Islet precursor cell (in vitro differentiated cells): ENCODE results near the gene HECTD4.
"Not testable (repeated sequence)": the region's sequence is repeated elsewhere in the genome, so short reads cannot be mapped to it uniquely, and the experiment has no call there.

Experiments used
- DNase-seq: peaks from one replicate; pipeline ENCODE4 v3.0.0-alpha.2; 2018

Gene HECTD4

DNA sequence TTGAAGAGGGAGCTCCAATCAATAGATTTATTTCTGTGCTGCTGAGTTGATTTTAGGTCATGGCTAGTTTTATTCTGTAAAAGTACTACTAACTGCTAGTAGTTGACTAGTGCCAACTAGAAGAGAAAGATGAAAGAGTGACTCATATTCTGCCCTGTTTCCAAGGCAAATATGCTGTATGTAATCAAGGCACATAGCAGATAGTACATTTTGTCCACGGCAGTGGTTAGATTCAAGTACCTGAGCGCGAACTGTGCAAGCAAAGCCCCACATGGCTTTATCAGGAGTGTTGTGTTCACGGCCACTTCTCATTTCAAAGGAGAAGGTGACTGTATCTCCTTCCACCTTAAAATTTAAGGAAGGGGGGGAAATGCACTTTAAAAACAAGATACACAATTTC, 130.0 kb downstream of the HECTD4 start:
- DNase-seq, result no peak

DNA sequence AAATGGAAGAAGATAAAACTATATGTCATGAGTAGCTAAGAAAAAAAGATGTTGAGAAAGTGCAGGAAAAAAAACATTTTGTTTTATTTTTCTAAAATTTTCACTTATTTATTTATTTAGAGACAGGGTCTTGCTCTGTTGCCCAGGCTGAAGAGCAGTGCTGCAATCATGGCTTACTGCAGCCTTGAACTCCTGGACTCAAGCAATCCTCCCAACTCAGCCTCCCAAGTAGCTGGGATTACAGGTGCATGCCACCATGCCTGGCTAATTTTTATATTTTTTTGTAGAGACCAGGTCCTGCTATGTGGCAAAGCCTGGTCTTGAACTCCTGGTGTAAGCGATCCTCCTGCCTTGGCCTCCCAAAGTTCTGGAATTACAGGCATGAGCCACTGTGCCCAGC, 137.3 kb downstream of the HECTD4 start:
- not testable (repeated sequence) for DNase-seq

DNA sequence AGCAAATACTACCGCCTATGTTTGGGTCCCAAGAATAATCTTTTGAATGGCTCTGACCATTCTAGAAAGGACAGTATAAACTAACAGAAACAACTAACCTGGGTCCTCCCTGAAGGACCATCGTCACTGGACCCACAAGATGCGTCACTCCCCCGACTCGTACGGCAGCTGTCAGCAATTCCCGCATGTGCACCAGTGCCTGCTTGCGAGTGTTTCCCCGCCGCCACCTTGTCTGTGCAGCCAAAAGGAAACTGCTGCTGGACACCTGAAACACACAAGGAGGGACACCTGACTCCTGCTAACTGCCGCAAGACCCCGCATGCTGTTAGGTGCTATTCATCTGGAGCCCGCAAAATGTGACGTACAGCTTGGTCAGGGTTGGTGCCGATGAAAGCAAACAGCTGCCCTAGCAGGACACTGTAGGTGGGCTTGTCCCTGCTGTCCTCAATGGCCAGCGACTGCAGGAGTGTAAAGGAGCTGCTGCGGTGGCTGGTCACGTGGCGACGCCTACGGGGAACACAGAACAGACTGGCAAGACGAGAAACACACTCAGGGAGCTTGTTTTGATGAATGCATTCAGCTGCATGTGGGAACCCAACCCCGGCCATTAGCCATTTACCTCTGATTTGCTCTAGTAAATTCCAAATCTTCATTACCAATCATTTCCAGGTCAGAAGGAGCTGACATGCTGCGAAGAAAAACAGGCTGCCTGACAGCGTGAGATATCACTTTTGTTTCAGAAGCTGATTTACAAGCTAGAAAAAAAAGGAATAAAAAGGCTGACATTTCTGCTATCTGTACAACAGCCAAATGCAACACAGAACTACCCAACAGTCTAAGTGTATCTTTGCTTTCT, 138.7 kb downstream of the HECTD4 start:
- no peak for DNase-seq

DNA sequence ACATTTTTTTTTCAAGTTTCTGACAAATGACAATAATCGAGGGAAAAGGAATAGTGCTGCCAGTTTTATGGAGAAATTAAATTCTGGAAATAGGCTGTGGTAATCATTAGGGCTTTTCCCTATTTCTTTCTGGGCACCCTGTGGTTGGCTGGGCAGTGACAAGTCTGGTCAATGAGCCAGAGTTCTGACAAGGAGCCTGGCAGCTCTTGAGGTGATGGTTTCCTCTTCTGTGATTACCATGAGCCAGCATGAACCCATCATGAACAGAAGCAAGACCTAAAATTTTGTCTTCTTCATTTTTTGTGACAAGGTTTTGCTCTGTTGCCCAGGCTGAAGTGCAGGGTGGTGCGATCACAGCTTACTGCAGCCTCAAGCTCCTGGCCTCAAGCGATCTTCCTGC, 141.1 kb downstream of the HECTD4 start:
- DNase-seq, result no peak

DNA sequence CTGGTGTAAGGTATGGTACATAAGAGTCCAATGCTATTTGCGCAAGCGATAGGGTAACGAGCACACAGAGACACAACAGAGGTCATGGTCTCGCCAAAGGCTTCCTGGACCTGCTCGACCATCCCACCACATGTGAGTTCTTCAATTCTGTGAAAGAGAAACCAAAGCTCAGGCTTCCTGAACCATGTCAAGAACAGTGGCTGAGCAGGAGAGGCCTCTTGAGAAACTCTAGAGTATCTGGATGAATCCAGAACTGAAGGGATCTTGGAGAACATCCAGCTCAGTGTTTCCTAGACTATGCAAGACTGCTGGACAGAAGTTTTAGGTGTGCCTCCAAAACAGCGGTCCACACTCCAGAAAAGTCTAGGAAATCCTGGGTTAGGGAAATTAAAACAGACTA, 142.3 kb downstream of the HECTD4 start:
- no peak for DNase-seq

DNA sequence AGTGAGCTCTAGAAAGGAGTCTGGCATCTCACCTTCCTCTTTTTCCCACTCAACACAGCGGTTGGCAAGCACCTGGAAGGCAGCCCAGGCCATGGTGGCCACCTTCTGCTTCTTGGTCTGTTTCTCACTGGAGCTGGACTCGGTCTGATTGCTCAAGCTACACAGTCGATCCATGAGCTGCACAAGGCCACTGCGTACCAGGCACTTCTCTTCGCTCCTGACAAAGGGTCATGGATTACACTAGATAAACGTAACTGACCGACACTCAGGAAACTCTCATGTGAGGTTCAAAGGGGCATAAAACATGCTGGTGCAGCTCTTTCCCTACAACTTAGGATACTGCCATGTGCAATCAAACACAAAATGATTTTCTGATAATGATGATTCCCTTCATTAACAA, 143.2 kb downstream of the HECTD4 start:
- DNase-seq, result no peak

DNA sequence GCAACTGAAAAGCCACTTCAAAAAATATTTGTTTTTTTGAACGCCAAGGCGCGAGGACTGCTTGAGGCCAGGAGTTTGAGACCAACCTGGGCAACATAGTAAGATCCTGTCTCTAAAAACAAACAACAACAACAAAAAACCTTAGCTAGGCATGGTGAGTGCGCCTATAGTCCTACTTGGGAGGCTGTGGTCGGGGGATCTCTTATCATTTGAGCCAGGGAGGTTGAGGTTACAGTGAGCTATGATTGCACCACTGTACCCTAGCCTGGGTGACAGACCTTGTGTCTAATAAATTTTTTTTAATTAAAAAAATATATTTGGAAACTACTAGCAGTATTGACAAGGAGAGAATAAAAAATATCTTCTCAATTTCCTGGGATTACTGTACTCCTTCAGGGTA, 143.8 kb downstream of the HECTD4 start:
- no peak for DNase-seq

DNA sequence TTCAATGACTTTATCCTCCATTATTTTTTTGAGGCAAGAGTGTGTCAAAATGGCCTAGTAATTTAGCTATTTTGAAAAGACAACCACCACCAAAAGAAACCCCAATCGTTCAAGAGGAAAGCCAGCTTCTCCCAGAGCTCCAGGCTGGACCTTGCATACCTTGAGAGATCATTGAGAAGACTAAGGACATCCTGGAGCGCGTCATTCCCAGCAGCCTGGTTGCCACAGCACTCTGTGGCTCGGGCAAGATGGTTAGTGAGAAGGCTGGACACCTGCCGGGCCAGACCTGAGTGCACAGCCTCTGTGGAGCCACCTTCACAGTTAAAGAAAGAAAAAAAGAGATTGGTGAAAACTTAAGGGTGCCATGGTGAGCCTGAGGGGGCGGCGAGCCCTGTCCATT, 145.4 kb downstream of the HECTD4 start:
- DNase-seq, result no peak

DNA sequence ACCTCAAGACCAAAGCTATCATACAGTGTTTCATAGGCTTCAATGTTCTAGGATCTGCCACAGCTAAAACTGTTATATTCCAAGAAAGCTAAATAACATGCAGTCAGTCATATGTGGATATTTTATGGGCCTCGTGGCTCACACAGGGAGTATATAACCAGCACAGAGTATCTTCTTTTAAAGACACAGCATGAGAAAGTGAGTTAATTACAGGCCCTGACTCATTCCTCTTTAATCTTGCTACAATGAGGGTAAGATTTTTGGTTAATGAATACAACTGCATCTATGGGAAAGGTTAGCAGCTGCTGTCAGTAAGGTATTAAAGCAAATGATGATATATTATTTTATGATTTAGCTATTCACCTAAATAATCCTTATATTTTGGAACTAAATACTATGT, 145.8 kb downstream of the HECTD4 start:
- DNase-seq, result no peak

DNA sequence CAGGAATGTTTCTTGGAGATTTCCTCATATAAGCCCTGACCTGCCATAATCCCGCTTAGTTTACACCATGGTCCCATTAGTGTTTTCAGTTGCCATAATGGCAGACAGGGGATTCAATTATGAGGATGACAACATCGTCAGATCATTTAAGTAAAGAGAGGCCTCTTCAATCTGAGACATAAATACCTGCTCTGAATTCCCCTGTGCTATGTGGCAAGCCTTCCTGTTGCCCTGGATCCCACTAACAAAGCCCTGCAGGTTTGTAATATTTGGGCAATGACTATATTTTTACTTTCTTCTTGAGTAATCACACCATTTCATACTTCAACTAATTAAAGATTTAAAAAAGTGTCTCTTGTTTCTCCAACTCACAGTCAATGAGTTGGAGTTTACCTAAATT, 147.9 kb downstream of the HECTD4 start:
- DNase-seq, result no peak

DNA sequence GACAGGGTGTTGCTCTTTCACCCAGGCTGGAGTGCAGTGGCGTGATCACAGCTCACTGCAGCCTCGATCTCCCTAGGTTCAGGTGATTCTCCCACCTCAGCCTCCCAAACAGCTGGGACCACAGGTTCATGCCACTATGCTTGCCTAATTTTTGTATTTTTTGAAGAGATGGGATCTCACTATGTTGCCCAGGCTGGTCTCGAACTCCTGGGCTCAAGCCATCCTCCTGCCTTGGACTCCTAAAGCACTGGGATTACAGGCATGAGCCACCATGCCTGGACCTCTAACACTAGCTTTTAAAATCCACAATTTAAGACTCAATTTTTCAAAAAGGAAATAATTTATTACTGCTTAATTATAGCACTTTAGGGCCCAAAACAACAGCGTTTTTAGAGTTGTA, 149.0 kb downstream of the HECTD4 start:
- no peak for DNase-seq

DNA sequence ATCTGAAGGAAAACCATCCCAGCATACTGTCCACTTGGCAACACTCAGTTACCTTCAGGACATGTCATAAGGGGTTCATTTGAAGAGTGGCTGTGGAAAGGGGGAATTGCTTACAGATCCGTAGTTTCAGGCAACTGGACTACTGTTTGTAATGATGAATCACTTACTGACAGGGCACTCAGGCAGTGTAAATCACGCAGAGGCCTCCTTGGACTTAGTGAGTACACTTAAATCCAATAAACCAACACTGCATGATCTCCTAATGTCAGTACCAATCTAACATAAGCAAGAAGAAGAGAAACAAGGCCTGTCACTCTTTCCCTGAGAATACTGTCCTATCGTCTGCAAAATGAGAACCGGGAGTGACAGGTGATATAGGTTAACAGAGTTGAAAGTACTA, 152.1 kb downstream of the HECTD4 start:
- DNase-seq, result no peak

DNA sequence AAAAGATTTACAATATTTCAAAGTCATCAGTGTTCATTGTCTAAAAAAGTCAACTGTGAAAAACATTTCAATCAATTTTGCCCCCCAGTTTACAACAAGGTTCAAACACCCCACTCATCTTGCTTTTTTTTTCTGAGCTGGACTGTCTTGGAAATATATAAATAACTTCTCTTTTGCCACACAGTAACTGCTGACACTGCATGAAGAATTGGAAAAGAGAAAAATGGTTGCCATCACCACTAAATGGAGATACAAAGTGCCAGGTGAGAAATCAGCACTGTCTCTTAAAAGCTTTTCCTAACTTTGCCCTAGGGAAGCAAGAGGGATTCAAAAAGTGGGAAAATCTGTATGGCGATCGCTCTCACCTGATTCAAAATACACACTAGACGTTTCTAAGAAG, 155.5 kb downstream of the HECTD4 start:
- DNase-seq, result no peak

DNA sequence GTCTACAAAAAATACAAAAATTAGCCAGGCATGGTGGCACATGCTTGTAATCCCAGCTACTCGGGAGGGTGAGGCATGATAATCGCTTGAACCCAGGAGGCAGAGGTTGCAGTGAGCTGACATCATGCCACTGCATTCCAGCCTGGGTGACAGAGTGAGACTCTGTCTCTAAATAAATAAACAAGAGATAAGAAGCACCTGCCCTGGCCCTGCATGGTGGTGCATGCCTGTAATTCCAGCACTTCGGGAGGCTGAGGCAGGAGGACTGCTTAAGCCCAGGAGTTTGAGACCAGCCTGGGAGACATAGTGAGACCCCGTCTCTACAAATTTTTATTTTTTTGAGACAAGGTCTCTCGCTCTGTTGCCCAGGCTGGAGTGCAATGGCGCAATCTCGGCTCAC, 161.6 kb downstream of the HECTD4 start:
- not testable (repeated sequence) for DNase-seq

DNA sequence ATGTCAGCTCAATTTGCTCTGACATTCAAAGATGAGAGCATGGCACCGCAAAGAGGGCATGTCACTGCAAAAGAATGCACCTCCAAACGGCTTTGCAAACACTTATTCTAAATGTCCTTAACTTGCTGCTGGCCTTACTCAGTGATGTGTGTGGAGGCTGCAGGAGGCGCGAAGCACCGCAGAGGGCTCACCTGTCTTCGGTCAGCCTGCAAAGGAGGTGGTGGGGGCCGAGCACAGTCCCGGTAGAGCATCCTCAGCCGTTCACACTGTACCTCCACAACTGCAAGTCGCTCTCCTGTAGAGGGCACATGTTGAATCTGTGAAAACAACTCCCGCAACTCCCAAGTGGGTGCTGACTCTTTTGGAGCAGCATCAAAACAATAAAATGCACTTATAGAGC, 163.0 kb downstream of the HECTD4 start:
- DNase-seq, result peak; percentile 47

DNA sequence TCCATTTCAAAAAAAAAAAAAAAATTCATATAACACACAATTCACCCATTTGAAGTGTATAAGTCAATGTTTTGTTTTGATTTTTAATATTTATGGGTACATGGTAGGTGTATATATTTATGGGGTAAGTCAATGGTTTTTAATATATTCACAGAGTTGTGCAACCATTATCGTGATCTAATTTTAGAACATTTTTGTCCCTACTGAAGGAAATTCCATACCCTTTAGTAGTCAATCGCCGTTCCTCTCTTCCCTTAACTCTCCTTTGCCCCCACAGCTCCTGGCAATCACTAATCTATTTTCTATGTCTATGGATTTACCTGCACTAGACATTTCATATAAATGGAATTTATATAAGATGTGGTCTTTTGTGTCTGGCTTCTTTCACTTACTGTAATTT, 164.1 kb downstream of the HECTD4 start:
- DNase-seq, result no peak

DNA sequence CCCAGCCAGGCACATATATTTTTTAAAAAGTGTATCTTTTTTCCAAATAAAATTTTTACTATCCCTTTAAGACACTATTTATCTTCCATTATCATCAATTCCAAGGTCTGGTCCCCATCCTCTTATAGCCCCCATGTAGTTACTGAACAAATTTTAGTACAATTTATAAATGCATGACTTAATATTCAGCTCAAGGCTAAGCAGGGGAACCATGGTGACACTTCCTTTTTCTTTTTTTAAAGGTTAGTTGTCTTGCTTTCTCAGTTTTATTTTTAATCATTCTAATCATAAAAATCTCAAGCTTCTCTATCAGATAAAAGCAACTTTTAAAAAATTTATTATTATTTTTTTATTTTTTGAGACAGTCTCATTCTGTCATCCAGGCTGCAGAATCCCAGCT, 164.6 kb downstream of the HECTD4 start:
- no peak for DNase-seq

DNA sequence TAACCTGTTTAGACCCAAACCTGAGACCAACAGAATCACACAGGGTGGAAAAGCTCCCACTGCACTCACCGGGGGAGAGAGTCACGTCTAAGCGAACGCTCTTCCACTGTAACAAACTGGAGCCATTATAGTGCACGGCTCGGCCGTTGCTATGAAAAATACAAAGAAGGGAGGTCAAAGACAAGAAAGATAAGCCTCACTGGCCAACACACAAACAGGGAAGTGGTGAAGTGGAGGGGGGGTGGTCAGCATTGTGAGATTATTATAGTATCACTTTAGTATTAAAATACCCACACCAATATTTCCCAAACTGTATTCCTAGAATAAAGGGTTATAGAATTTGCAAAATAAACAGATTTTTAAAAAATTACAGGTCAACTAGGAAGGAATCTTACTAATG, 166.0 kb downstream of the HECTD4 start:
- DNase-seq, result no peak

DNA sequence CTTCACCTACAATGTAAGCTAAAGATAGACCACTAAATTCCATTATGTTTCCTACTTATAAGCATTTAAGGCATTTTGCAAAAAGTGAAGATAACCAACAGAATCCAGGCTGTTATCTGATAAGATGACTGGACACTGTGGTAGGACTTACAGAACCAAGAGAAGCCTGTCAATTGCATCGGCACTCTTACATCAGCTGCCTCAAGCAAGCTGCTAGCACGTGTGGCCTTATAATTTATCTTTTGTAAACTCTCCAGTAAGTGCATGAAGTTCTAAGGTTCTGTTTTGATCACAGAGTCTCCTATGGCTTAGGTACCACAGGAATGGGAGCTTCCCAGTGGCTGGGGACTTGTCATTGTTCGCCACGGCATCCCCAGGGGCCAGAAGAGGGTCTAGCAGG, 168.2 kb downstream of the HECTD4 start:
- no peak for DNase-seq

DNA sequence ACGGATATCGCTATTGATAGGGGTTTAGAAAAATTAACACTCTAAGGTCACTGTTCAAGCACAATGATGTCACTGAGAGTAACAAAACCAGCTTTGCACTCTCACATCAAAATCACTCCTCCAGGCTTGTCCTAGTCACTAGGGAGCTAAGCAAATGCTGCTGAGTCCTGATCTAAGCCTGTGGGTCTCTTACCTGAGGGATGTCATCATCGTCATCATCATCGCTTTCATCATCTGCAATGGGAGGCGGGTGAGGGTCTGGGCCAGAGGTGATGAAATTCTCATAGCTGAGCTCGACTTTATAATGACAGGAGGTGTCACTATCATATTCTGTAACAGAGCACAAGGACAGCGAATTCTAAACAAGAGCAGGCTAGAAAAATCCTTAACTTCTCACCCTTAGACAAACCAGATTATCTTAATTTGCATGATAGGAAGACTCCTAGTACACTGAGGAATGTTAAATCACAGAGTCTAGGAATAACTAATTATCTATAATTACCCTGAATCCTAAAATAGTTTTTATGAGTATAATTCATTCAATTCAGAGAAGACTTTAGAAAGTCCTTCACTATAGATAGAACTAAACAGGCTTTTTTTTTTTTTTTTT, 173.8 kb downstream of the HECTD4 start:
- DNase-seq, result no peak

DNA sequence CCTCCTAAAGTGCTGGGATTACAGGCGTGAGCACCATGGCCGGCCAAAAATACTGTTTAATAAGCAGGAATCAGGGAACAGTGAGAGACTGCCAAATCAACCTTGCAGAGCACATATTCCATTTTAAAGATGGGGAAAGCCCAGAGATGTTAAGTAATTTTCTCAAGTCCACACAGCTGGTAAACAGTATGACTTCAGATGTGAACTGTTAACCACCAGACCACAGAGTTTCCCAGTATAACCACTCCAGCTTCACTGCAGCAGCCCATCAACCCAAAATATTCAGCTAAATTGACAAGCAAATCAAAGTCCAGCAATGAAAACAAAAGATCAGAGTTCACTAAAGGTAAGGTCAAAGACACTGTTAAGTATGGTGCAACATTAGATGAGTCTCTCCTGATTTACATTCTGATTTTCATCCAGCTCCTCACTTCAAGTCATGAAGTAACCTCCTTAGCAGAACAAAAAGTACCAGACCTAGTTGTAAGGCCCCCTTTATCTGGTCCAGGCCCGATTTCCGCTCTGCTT, 174.8 kb downstream of the HECTD4 start:
- no peak for DNase-seq

DNA sequence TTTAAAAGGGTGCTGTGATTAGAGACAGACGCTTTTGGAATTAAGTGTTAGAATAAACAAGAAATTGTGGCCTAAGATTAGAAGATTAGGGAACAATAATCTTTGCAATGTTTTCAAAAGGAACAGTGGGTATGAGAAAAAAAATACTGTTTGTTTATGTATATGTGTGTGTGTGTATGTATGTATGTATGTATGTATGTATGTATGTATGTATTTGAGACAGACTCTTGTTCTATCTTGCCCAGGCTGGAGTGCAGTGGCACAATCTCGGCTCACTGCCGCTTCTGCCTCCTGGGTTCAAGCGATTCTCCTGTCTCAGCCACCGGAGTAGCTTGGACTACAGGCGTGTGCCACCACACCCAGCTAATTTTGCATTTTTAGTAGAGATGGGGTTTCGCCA, 175.3 kb downstream of the HECTD4 start:
- DNase-seq, result no peak

DNA sequence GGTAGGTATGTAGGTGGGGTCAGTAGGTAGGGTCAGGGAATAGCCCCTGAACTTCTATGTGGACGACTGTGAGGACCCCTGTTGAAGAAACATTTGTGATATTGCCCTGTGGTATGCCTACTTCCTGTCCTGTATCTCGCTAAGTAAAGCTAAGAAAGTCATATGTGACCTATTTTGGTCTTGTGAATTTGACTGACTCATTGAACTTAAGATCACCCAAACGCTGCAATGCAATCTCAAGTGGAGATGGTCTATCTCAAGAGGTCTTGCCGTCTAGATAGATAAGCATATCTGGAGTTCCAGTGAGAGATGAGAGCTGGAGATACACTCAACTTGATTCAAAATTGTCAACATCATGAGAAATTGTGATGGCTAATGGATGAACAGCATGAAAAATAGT, 183.1 kb downstream of the HECTD4 start:
- DNase-seq, result no peak

DNA sequence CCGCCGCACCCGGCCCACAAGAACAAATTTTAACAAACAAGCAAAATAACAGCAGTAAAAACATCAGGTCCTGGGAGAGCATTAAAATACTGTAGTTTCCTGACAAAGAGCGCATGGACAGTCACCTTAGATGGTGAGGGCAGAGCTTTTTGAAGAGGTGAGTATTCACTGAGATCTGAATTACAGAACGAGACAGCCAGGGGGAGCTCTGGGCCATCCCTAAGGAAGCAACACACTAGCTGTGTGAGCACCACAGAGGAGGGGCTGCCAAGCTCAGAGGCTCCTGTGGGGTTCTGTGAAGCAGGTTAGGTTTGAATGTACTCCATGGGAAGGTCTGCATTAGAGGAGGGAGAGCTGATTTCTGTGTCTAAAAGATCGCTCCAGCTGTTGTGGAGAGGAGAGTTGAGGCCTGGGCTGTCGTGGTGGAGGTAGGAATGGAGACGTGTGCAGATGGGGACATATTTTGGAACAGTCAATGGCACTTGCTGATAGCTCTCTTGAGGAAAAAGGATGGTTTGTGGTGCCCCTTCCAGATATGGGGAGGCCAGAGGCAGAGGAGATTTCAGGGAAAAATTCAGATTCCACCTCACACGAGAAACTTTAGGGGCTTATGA, 184.0 kb downstream of the HECTD4 start:
- peak; percentile 92 for DNase-seq
